NB4 (cell line): ENCODE measurements around the gene GALNT13.

Experiments
- DNase-seq: peaks from one replicate; pipeline ENCODE4 v3.0.0; 2010; ENCODE audit warnings: low read depth
- H3K4me3 ChIP-seq: one replicate; pipeline ENCODE4 v1.5.1; 2011; ENCODE audit warnings: mild to moderate bottlenecking, low read depth, low read length, moderate library complexity
- MAX ChIP-seq: IDR thresholded peaks from 2 replicates; pipeline ENCODE4 v1.6.1; 2011; ENCODE audit warnings: low read depth, low read length
- MYC ChIP-seq: IDR thresholded peaks from 2 replicates; pipeline ENCODE4 v1.6.1; 2011; ENCODE audit warnings: low read depth, low read length
- POLR2A ChIP-seq: IDR thresholded peaks from 2 replicates; pipeline ENCODE4 v1.6.1; 2011; ENCODE audit warnings: mild to moderate bottlenecking; ENCODE audit not compliant: insufficient read length; ENCODE audit errors: extremely low read depth
- TF ChIP-seq, protein P1 (sequence below): IDR thresholded peaks from one replicate; pipeline ENCODE4 v1.5.1; 2012; ENCODE audit warnings: low read depth, low read length

GALNT13 gene

DNA sequence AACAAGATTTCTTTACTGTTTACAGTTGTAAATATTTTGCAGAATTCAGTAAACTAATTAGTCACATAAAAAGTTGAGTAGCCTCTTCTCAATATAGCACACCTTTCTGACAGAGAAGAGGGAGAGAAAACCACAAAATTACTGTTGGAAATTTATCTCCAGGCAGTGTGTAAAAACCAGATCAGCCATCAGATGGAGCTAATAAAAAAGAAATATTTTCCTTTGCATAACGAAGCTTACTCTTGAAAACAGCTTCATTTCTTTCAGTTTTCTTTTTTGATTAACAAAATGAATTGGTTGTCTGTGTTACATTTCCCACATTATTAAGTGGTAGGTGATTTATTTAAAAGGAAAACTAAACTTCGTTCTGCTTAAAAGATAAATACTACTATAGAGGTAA, 567.4 kb downstream of the GALNT13 start:
- TF ChIP-seq, protein P1, sequence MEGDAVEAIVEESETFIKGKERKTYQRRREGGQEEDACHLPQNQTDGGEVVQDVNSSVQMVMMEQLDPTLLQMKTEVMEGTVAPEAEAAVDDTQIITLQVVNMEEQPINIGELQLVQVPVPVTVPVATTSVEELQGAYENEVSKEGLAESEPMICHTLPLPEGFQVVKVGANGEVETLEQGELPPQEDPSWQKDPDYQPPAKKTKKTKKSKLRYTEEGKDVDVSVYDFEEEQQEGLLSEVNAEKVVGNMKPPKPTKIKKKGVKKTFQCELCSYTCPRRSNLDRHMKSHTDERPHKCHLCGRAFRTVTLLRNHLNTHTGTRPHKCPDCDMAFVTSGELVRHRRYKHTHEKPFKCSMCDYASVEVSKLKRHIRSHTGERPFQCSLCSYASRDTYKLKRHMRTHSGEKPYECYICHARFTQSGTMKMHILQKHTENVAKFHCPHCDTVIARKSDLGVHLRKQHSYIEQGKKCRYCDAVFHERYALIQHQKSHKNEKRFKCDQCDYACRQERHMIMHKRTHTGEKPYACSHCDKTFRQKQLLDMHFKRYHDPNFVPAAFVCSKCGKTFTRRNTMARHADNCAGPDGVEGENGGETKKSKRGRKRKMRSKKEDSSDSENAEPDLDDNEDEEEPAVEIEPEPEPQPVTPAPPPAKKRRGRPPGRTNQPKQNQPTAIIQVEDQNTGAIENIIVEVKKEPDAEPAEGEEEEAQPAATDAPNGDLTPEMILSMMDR, result no peak
- no peak for TF ChIP-seq MAX
- TF ChIP-seq MYC, result no peak
- no peak for TF ChIP-seq POLR2A
- no peak for DNase-seq
- H3K4me3 ChIP-seq, result no peak overlapping the region

GRCh38 chr2:154443919-154444318, 572.2 kb downstream of the GALNT13 start:
- TF ChIP-seq MYC (no peak), MAX (no peak), POLR2A (no peak)
- TF ChIP-seq, protein P1, result no peak

DNA sequence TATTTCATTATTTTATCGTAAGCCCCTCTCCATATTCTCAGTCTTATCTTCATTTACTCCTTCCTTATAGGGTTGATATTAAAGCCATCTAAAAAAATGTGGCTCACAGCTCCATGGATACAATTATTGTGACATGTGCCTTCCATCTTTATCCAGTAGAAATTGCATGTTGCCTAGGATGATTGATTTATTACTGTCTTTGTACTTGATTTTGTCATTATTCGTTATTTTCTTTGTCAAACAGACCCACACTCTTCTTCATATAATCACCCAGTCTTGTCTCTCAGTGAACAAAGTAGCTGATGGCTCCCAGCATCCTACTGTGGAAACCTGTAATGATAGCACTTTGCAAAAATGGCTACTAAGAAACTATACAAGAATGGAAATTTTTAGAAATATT, 574.6 kb downstream of the GALNT13 start:
- TF ChIP-seq POLR2A (no peak), MYC (no peak), MAX (no peak)
- TF ChIP-seq, protein P1, result no peak
- no peak for DNase-seq
- no peak overlapping the region for H3K4me3 ChIP-seq

More at GRCh38 chr2:154443919-154444318, 572.2 kb downstream of the GALNT13 start:
- H3K4me3 ChIP-seq, result no peak overlapping the region
- DNase-seq, result no peak

DNA sequence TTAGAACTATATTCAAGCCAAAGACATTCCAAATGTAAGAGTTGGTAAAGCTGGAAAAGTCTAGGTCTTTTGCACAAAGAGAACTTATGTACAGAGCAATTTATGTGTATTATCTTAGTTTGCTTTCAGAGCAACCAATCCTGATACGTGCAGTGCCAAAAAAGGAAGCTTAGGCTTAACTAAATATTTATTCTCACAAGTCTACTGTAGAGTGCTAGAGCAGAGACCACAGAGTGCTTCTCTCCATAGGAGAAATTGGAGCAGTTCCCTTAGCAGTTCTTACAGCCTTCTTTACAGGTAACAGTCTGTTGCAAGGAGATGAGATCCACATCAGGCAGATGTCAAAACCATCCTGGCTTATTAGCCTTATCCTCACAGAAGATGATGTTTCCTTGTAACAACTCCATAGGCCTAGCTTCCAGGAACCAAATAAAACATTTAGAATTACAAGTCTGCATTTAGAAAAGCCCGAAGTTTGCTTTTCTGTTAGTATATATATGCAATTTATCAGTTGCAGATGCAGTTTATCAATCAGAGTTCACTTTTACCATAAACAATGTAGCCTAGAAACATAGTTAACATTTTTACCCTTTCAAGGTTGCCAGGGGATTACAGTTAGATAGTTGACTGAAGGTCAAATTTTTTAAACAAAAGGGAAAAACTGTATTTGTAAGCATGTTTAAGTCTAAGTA, 576.2 kb downstream of the GALNT13 start:
- no peak for DNase-seq
- TF ChIP-seq MAX, result no peak
- TF ChIP-seq, protein P1, result no peak
- no peak for TF ChIP-seq MYC
- no peak for TF ChIP-seq POLR2A
- H3K4me3 ChIP-seq, result no peak overlapping the region

DNA sequence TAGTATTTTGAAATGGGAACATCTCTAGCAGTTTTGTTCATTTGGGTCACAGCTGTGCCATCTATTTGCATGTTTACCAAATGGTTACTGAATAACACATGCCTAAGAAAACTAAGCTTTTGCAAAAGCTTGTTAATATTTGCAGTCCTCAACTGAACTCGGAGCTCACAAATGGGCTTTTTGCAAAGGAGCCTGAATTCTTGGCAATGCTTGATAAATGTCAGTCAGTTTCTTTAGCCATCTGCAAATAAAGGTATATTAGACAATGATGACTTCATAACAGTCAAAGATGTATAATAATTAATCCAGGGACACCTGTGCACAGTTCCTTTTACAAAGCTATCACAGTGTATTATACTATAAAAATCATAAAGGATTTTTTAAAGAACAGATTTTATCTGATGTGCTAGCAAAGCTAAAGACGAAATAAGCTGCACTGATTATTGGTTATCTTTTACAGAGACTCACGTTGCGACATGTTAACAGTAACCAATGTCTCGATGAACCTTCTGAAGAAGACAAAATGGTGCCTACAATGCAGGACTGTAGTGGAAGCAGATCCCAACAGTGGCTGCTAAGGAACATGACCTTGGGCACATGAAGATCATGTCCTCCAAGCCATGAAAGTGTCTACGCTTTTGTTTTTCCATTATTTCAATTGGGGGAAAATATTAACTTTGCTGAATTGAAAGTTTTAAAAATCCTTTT, 578.4 kb downstream of the GALNT13 start:
- H3K4me3 ChIP-seq, result no peak overlapping the region
- TF ChIP-seq MAX (no peak), POLR2A (no peak), MYC (no peak)
- TF ChIP-seq, protein P1, result no peak
- no peak for DNase-seq
